Keratinocyte (primary cell): ENCODE measurements around the gene FRY.

Source experiments
- CTCF ChIP-seq, 3 experiments: IDR thresholded peaks in 1 of 3; conservative IDR thresholded peaks in 1 of 3; optimal IDR thresholded peaks in 1 of 3; 2 replicates in 2 of 3; 3 replicates in 1 of 3; pipeline versions ENCODE3 to v1.5.1; 2011; ENCODE audit warnings: low read length in 3 of 3, mild to moderate bottlenecking in 3 of 3, moderate library complexity in 2 of 3, control low read depth in 1 of 3, inconsistent platforms in 1 of 3; ENCODE audit not compliant: insufficient read depth in 2 of 3; ENCODE audit errors: extremely low read depth in 1 of 3
- EZH2 ChIP-seq: IDR thresholded peaks from one replicate; pipeline ENCODE4 v1.6.1; 2012; ENCODE audit warnings: inconsistent platforms, mild to moderate bottlenecking, low read length, moderate library complexity

- no peak for TF ChIP-seq CTCF (optimal IDR thresholded peaks at IDR 0.05 in 1 of 3, IDR thresholded peaks at IDR 0.05 in 1 of 3, conservative IDR thresholded peaks at IDR 0.05 in 1 of 3; ENCODE audit: extremely low read depth in 1 of 3, insufficient read depth in 2 of 3, low read length in 3 of 3)
- no peak for TF ChIP-seq EZH2
Measured at GRCh38 chr13:32316028-32316339, 284.4 kb downstream of the FRY start.
